DOHH2 (cell line): ENCODE results near the gene CA5A.

Experiments used
- H3F3A ChIP-seq: fragments of 200-600 bp; sonication (generic), shearing (Covaris generic); 2 replicates; pipeline ENCODE4 v1.6.0; 2016; ENCODE audit warnings: antibody characterized with exemption, mild to moderate bottlenecking; ENCODE audit not compliant: control insufficient read depth, insufficient read depth
- H3K27ac ChIP-seq: fragments of 200-600 bp; sonication (generic); 2 replicates; pipeline ENCODE4 v1.5.1; 2014; ENCODE audit warnings: low read depth, mild to moderate bottlenecking, low read length, moderate library complexity
- H3K27me3 ChIP-seq: fragments of 200-600 bp; sonication (generic); 2 replicates; pipeline ENCODE4 v1.6.1; 2014; ENCODE audit warnings: mild to moderate bottlenecking, low read length, mixed read lengths; ENCODE audit not compliant: control insufficient read depth
- H3K36me3 ChIP-seq: fragments of 200-600 bp; sonication (generic); 2 replicates; pipeline ENCODE4 v1.6.1; 2014; ENCODE audit warnings: mild to moderate bottlenecking, low read length, moderate library complexity, mixed read lengths; ENCODE audit not compliant: control insufficient read depth
- H3K4me1 ChIP-seq: fragments of 200-600 bp; sonication (generic); 2 replicates; pipeline ENCODE4 v1.6.1; 2014; ENCODE audit warnings: mild to moderate bottlenecking, low read length, mixed read lengths; ENCODE audit not compliant: control insufficient read depth
- H3K4me2 ChIP-seq: fragments of 200-600 bp; sonication (generic); 2 replicates; pipeline ENCODE4 v1.6.0; 2014; ENCODE audit warnings: mild to moderate bottlenecking, low read length, moderate library complexity
- H3K4me3 ChIP-seq: fragments of 200-600 bp; sonication (generic); 2 replicates; pipeline ENCODE4 v1.5.1; 2014; ENCODE audit warnings: mild to moderate bottlenecking, low read length, mixed read lengths
- H3K79me2 ChIP-seq: fragments of 200-600 bp; sonication (generic); 2 replicates; pipeline ENCODE4 v1.6.1; 2014; ENCODE audit warnings: mild to moderate bottlenecking, low read length, mixed read lengths; ENCODE audit not compliant: control insufficient read depth
- H3K9me2 ChIP-seq: fragments of 200-600 bp; sonication (generic); replicated peaks from 2 replicates; pipeline ENCODE4 v1.6.1; 2014; ENCODE audit warnings: mild to moderate bottlenecking, low read length, mixed read lengths; ENCODE audit not compliant: control insufficient read depth
- H3K9me3 ChIP-seq: fragments of 200-600 bp; sonication (generic); 2 replicates; pipeline ENCODE4 v1.6.1; 2014; ENCODE audit warnings: antibody characterized with exemption, low read length, mixed read lengths; ENCODE audit not compliant: control insufficient read depth, insufficient read depth
- H4K20me1 ChIP-seq: fragments of 200-600 bp; sonication (generic); 2 replicates; pipeline ENCODE4 v1.6.0; 2014; ENCODE audit warnings: low read depth, mild to moderate bottlenecking, antibody characterized with exemption, low read length, moderate library complexity; ENCODE audit not compliant: control insufficient read depth, insufficient read depth
- EZH2phosphoT487 ChIP-seq: fragments of 200-600 bp; sonication (generic); IDR thresholded peaks from 2 replicates; pipeline ENCODE4 v1.6.1; 2017; ENCODE audit warnings: borderline replicate concordance, mild to moderate bottlenecking, antibody characterized with exemption, low read length, moderate library complexity, mixed read lengths
- TF ChIP-seq, protein P1 (sequence below): fragments of 200-600 bp; sonication (generic); IDR thresholded peaks from one replicate; pipeline ENCODE4 v1.5.1; 2014; ENCODE audit warnings: antibody characterized with exemption, mild to moderate bottlenecking, low read depth, low read length; ENCODE audit not compliant: poor library complexity, severe bottlenecking

Gene CA5A

DNA sequence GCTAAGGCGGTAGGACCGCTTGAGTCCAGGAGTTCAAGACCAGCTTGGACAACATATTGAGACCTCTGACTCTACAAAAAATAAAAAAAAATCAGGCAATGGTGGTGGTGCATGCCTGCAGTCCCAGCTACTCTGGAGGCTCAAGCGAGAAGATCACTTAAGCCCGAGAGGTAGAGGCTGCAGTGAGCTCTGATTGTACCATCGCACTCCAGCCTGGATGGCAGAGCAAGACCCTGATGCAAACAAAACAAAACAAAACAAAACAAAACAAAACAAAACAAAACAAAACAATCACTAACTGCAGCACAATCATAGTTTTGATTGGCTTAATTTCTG lies 12.4 kb upstream of the CA5A start:
- Histone ChIP-seq H3K27ac (no peak overlapping the region), H3K79me2 (peaks cover 22% of the 10 kb centered on the region), H3F3A (no peaks in the 10 kb centered on the region), H3K36me3 (peaks cover 21% of the 10 kb centered on the region), H3K27me3 (0 out of 2 replicates have a peak, but pooled peaks cover 4% of the 10 kb centered on the region), H3K9me2 (no peaks in the 10 kb centered on the region), H4K20me1 (no peaks in the 10 kb centered on the region), H3K4me3 (no peak overlapping the region), H3K9me3 (no peaks in the 10 kb centered on the region), H3K4me1 (peaks cover 29% of the 10 kb centered on the region), H3K4me2 (no peak overlapping the region)
- TF ChIP-seq EZH2phosphoT487 = no peak
- TF ChIP-seq, protein P1, sequence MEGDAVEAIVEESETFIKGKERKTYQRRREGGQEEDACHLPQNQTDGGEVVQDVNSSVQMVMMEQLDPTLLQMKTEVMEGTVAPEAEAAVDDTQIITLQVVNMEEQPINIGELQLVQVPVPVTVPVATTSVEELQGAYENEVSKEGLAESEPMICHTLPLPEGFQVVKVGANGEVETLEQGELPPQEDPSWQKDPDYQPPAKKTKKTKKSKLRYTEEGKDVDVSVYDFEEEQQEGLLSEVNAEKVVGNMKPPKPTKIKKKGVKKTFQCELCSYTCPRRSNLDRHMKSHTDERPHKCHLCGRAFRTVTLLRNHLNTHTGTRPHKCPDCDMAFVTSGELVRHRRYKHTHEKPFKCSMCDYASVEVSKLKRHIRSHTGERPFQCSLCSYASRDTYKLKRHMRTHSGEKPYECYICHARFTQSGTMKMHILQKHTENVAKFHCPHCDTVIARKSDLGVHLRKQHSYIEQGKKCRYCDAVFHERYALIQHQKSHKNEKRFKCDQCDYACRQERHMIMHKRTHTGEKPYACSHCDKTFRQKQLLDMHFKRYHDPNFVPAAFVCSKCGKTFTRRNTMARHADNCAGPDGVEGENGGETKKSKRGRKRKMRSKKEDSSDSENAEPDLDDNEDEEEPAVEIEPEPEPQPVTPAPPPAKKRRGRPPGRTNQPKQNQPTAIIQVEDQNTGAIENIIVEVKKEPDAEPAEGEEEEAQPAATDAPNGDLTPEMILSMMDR = no peak

DNA sequence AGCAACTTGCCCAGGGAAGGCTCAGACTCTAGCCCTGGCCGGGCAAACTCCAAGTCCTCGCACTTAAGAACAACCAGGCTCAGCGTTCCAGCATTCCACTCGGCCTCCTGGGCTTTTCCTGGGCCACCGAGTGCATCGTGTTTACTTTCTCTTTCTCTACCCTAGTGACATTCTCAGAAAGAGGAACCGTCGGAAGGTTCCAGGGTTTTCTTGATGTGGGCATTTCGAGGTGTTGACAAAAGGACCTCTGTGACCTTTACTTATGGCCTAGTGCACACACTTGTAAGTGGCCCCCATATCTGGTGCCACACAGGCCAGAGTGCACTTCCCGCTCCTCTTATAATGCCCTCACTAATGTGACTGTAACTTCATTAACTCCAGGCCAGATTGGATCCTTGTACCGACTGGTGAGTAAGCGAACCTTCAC lies 11.8 kb upstream of the CA5A start:
- no peaks in the 10 kb centered on the region for H4K20me1 ChIP-seq
- H3K36me3 ChIP-seq = peaks cover 16% of the 10 kb centered on the region
- peaks cover 23% of the 10 kb centered on the region for H3K4me1 ChIP-seq
- H3K4me2 ChIP-seq = no peak overlapping the region
- H3K79me2 ChIP-seq = peaks cover 16% of the 10 kb centered on the region
- no peak for TF ChIP-seq EZH2phosphoT487
- TF ChIP-seq, protein P1 = no peak
- no peaks in the 10 kb centered on the region for H3K9me2 ChIP-seq
- H3F3A ChIP-seq = no peaks in the 10 kb centered on the region
- no peak overlapping the region for H3K27ac ChIP-seq
- H3K4me3 ChIP-seq = no peak overlapping the region
- no peaks in the 10 kb centered on the region for H3K9me3 ChIP-seq
- H3K27me3 ChIP-seq = 0 out of 2 replicates have a peak, but pooled peaks cover 4% of the 10 kb centered on the region

DNA sequence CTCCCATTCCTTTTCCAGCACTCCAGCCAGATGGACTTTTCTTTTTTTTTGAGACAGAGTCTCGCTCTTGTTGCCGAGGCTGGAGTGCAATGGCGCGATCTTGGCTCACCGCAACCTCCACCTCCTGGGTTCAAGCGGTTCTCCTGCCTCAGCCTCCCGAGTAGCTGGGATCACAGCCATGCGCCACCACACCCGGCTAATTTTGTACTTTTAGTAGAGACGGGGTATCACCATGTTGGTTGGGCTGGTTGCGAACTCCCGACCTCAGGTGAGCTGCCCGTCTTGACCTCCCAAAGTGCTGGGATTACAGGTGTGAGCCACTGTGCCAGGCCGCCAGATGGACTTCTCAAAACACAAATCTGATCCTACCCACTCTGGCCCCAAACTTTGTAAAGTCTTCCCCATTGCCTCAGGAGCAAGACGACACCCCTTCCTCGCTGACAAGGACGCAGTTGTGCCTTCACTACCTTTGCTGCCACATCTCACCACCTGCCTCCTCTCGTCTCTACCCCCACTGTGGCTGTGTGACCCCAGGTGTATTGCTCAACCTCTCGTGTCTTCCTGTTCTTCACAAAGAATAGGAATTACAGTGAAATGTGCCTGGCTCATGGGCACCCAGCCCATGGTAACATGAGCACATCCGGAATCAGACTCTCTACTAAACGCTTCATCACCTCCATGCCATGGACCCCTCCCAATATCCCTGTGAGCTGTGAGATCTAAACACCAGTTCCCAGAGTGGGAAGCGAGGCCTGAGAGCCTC lies 11.2 kb upstream of the CA5A start:
- TF ChIP-seq, protein P1 = no peak
- no peak for TF ChIP-seq EZH2phosphoT487
- no peak overlapping the region for H3K4me2 ChIP-seq
- no peak overlapping the region for H3K27ac ChIP-seq

More for the DNA sequence above, 11.2 kb upstream of the CA5A start:
- 0 out of 2 replicates have a peak, but pooled peaks cover 4% of the 10 kb centered on the region for H3K27me3 ChIP-seq
- no peaks in the 10 kb centered on the region for H3K9me3 ChIP-seq
- H3K4me1 ChIP-seq = peaks cover 17% of the 10 kb centered on the region
- no peaks in the 10 kb centered on the region for H3F3A ChIP-seq
- peaks cover 10% of the 10 kb centered on the region for H3K36me3 ChIP-seq
- no peak overlapping the region for H3K4me3 ChIP-seq
- H4K20me1 ChIP-seq = no peaks in the 10 kb centered on the region
- peaks cover 10% of the 10 kb centered on the region for H3K79me2 ChIP-seq
- no peaks in the 10 kb centered on the region for H3K9me2 ChIP-seq
